DND-41 (cell line): ENCODE measurements around the gene PKD1.

ENCODE experiments used
- ATAC-seq: fragments of 200-7000 bp; cut with Tn5 transposase; 3 replicates; pipeline ENCODE4 v1.9.1; 2021; ENCODE audit warnings: low read depth; ENCODE audit not compliant: insufficient read depth
- DNase-seq: peaks from one replicate; pipeline ENCODE4 v3.0.0-alpha.2; 2020
- H2AFZ ChIP-seq: 2 replicates; pipeline ENCODE4 v1.6.0; 2012; ENCODE audit warnings: low read depth, low read length
- H3K27ac ChIP-seq: 2 replicates; pipeline ENCODE4 v1.5.1; 2012; ENCODE audit warnings: low read length, inconsistent platforms
- H3K27me3 ChIP-seq: fragments of 200-600 bp; sonication (generic); 2 replicates; pipeline ENCODE4 v1.6.0; 2012; ENCODE audit warnings: low read length, mild to moderate bottlenecking, inconsistent platforms; ENCODE audit not compliant: insufficient read depth, poor library complexity
- H3K36me3 ChIP-seq: 2 replicates; pipeline ENCODE4 v1.5.1; 2012; ENCODE audit warnings: low read length, inconsistent platforms; ENCODE audit not compliant: insufficient read depth
- H3K4me1 ChIP-seq: 2 replicates; pipeline ENCODE4 v1.5.1; 2012; ENCODE audit warnings: mild to moderate bottlenecking, low read length; ENCODE audit not compliant: insufficient read depth
- H3K4me2 ChIP-seq: 2 replicates; pipeline ENCODE4 v1.6.0; 2012; ENCODE audit warnings: mild to moderate bottlenecking, moderate library complexity, low read length, inconsistent platforms; ENCODE audit not compliant: insufficient read depth
- H3K4me3 ChIP-seq, 2 experiments: fragments of 200-600 bp in 1 of 2; shearing (Covaris generic) in 1 of 2; 2 replicates each; pipeline ENCODE4 v1.5.1; 2012 to 2016; ENCODE audit warnings: inconsistent platforms in 2 of 2, low read length in 2 of 2, mild to moderate bottlenecking in 2 of 2, low read depth in 1 of 2, moderate library complexity in 1 of 2
- H3K79me2 ChIP-seq: 2 replicates; pipeline ENCODE4 v1.6.0; 2012; ENCODE audit warnings: low read length, inconsistent platforms; ENCODE audit not compliant: insufficient read depth
- H3K9ac ChIP-seq: 2 replicates; pipeline ENCODE4 v1.6.0; 2012; ENCODE audit warnings: low read depth, mild to moderate bottlenecking, inconsistent platforms, low read length, moderate library complexity
- H3K9me3 ChIP-seq: 2 replicates; pipeline ENCODE4 v1.5.1; 2012; ENCODE audit warnings: low read length, moderate library complexity, mild to moderate bottlenecking, inconsistent platforms; ENCODE audit not compliant: insufficient read depth, severe bottlenecking
- H4K20me1 ChIP-seq: 2 replicates; pipeline ENCODE4 v1.6.0; 2012; ENCODE audit warnings: low read length; ENCODE audit not compliant: insufficient read depth
- CTCF ChIP-seq: IDR thresholded peaks from 2 replicates; pipeline ENCODE4 v1.5.1; 2012; ENCODE audit warnings: borderline replicate concordance, low read length, moderate library complexity, mild to moderate bottlenecking; ENCODE audit not compliant: poor library complexity, severe bottlenecking; ENCODE audit errors: extremely low read depth
- EZH2 ChIP-seq: IDR thresholded peaks from 3 replicates; pipeline ENCODE4 v1.6.1; 2012; ENCODE audit warnings: borderline replicate concordance, low read depth, mild to moderate bottlenecking, moderate library complexity, low read length, inconsistent platforms; ENCODE audit not compliant: severe bottlenecking

Gene PKD1

GRCh38 chr16:2079311-2079800 lies 56.3 kb downstream of the PKD1 start:
- Histone ChIP-seq H3K4me3 (no peak overlapping the region), H3K4me1 (no peaks in the 10 kb centered on the region), H3K9ac (no peak overlapping the region), H3K36me3 (peaks cover 79% of the 10 kb centered on the region), H3K4me2 (no peak overlapping the region), H3K27ac (no peak overlapping the region), H4K20me1 (peaks cover 3% of the 10 kb centered on the region; the same call in 1 of the 2 replicates), H3K9me3 (no peaks in the 10 kb centered on the region), H3K79me2 (no peaks in the 10 kb centered on the region), H3K27me3 (no peaks in the 10 kb centered on the region), H2AFZ (no peak overlapping the region)
- TF ChIP-seq CTCF (no peak), EZH2 (no peak)
- DNase-seq (no peak), ATAC-seq (no peak)

GRCh38 chr16:2078691-2079090 lies 57.0 kb downstream of the PKD1 start:
- no peak for ATAC-seq
- Histone ChIP-seq H3K4me2 (no peak overlapping the region), H2AFZ (no peak overlapping the region), H3K4me3 (no peak overlapping the region), H3K27ac (no peak overlapping the region), H3K79me2 (no peaks in the 10 kb centered on the region), H3K36me3 (peaks cover 79% of the 10 kb centered on the region), H3K9me3 (no peaks in the 10 kb centered on the region), H3K9ac (no peak overlapping the region), H4K20me1 (peaks cover 3% of the 10 kb centered on the region; the same call in 1 of the 2 replicates), H3K27me3 (no peaks in the 10 kb centered on the region), H3K4me1 (no peaks in the 10 kb centered on the region)
- no peak for DNase-seq
- no peak for TF ChIP-seq CTCF
- TF ChIP-seq EZH2: no peak

- Histone ChIP-seq H3K36me3 (peaks cover 79% of the 10 kb centered on the region), H3K27ac (no peak overlapping the region), H4K20me1 (peaks cover 3% of the 10 kb centered on the region; the same call in 1 of the 2 replicates), H2AFZ (no peak overlapping the region), H3K4me2 (no peak overlapping the region), H3K4me1 (no peaks in the 10 kb centered on the region), H3K9ac (no peak overlapping the region), H3K79me2 (no peaks in the 10 kb centered on the region), H3K4me3 (no peak overlapping the region), H3K9me3 (no peaks in the 10 kb centered on the region), H3K27me3 (no peaks in the 10 kb centered on the region)
- ATAC-seq (no peak), DNase-seq (no peak)
- TF ChIP-seq EZH2 (no peak), CTCF (no peak)
Observed at GRCh38 chr16:2078096-2078495, 57.6 kb downstream of the PKD1 start.
